Neural crest cell (in vitro differentiated cells): ENCODE data around the gene HOPX. TPM values are rescaled to one million over a fixed set of nuclear protein-coding genes. Genes with fewer than 3 reads are reported as not detected.

Source experiments
- DNase-seq: peaks from one replicate; pipeline ENCODE4 v3.0.0; 2021; ENCODE audit warnings: low read depth, mixed read lengths, low spot score
- H3K27ac Mint-ChIP-seq: one replicate; pipeline ENCODE4 v1.8.0; 2021; ENCODE audit warnings: mild to moderate bottlenecking, mixed read lengths; ENCODE audit not compliant: unreplicated experiment
- H3K27me3 Mint-ChIP-seq: 2 replicates; pipeline ENCODE4 v1.8.0; 2021; ENCODE audit warnings: low read depth, mild to moderate bottlenecking, mixed read lengths
- H3K36me3 Mint-ChIP-seq: 2 replicates; pipeline ENCODE4 v1.8.0; 2021; ENCODE audit warnings: low read depth, mild to moderate bottlenecking, mixed read lengths
- H3K4me1 Mint-ChIP-seq: 2 replicates; pipeline ENCODE4 v1.8.0; 2021; ENCODE audit warnings: mixed read lengths
- H3K4me3 Mint-ChIP-seq: one replicate; pipeline ENCODE4 v1.8.0; 2021; ENCODE audit warnings: mild to moderate bottlenecking, mixed read lengths
- H3K9me3 Mint-ChIP-seq: 2 replicates; pipeline ENCODE4 v1.8.0; 2021; ENCODE audit warnings: mixed read lengths
- total RNA-seq: library from RNA; stranded (reverse); gene quantifications from 2 replicates; pipeline ENCODE4 v1.2.1, GENCODE V29; 2021
- TF ChIP-seq, protein P1 (sequence below): fragments of 200-600 bp; sonication (generic); conservative IDR thresholded peaks from 2 replicates; pipeline ENCODE4 v1.5.0; 2021; ENCODE audit warnings: antibody characterized with exemption, mild to moderate bottlenecking

HOPX gene
- total RNA-seq, 1 donor from 2014 or later: not detected

DNA sequence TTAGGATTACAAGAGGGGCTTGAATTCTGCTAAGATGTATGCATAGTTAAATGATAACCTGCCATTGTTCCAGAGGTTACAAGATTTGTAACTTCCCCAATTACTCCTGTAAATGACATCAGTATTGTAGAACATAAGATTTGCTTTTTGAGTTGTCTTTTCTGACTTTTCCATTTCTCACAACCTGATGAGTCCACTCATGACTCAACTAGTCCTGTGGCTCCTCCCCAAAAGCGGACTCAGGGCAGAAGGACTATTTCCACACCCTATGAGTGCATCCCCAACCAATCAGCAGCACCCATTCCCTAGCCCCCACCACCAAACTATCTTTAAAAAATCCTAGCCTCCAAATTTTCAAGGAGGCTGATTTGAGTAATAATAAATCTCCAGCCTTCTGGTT lies 54.7 kb downstream of the HOPX start:
- H3K9me3 Mint-ChIP-seq: peaks cover 11% of the 10 kb centered on the region
- no peak overlapping the region for H3K4me3 Mint-ChIP-seq
- no peak for DNase-seq
- TF ChIP-seq, protein P1, sequence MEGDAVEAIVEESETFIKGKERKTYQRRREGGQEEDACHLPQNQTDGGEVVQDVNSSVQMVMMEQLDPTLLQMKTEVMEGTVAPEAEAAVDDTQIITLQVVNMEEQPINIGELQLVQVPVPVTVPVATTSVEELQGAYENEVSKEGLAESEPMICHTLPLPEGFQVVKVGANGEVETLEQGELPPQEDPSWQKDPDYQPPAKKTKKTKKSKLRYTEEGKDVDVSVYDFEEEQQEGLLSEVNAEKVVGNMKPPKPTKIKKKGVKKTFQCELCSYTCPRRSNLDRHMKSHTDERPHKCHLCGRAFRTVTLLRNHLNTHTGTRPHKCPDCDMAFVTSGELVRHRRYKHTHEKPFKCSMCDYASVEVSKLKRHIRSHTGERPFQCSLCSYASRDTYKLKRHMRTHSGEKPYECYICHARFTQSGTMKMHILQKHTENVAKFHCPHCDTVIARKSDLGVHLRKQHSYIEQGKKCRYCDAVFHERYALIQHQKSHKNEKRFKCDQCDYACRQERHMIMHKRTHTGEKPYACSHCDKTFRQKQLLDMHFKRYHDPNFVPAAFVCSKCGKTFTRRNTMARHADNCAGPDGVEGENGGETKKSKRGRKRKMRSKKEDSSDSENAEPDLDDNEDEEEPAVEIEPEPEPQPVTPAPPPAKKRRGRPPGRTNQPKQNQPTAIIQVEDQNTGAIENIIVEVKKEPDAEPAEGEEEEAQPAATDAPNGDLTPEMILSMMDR: no peak
- peaks cover 9% of the 10 kb centered on the region for H3K36me3 Mint-ChIP-seq
- no peaks in the 10 kb centered on the region for H3K27me3 Mint-ChIP-seq
- no peak overlapping the region for H3K27ac Mint-ChIP-seq
- H3K4me1 Mint-ChIP-seq: no peaks in the 10 kb centered on the region

DNA sequence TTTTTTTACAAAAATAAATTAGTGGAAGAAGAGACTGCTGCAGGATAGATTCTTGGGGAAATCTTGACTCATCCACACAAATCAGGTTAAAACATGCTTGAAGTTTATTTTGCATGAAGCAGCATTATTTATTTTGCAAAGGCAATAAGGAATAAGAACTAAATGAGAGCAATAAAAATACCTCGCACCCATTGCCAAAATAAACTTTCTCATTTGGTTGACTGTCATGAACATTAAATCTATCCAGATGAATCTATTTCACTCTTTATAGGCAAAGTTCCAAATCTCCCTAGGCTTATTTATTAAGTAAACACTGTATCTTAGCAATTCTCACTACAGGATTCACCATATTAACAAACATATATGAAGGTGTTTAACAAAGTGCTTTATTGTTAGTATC lies 58.9 kb downstream of the HOPX start:
- DNase-seq: no peak
- no peak overlapping the region for H3K4me3 Mint-ChIP-seq
- H3K9me3 Mint-ChIP-seq: peaks cover 11% of the 10 kb centered on the region
- H3K27ac Mint-ChIP-seq: no peak overlapping the region
- peaks cover 9% of the 10 kb centered on the region for H3K36me3 Mint-ChIP-seq
- no peaks in the 10 kb centered on the region for H3K4me1 Mint-ChIP-seq
- TF ChIP-seq, protein P1: no peak
- H3K27me3 Mint-ChIP-seq: peaks cover 4% of the 10 kb centered on the region

DNA sequence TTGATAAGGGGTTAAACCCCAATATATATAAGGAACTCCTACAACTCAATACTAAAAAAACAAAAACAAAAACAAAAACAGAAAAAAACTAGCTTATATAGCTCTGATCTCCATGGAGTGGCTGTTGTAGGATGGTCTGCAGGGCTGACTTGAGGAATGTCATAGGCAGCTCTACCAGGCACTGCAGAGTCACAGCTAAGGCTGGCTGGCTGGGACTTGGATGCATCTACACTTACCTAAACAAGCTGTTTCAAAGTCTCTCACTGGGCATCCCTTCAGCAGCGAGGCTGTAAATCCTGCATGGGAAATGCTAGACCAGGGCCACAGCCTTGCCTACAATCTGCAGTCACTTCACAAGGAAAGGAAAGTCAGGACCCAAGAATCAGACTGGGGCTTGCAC lies 61.3 kb downstream of the HOPX start:
- no peak overlapping the region for H3K4me3 Mint-ChIP-seq
- DNase-seq: no peak
- peaks cover 4% of the 10 kb centered on the region for H3K27me3 Mint-ChIP-seq
- no peaks in the 10 kb centered on the region for H3K4me1 Mint-ChIP-seq
- TF ChIP-seq, protein P1: no peak
- H3K36me3 Mint-ChIP-seq: peaks cover 4% of the 10 kb centered on the region
- H3K9me3 Mint-ChIP-seq: peaks cover 5% of the 10 kb centered on the region
- H3K27ac Mint-ChIP-seq: no peak overlapping the region

DNA sequence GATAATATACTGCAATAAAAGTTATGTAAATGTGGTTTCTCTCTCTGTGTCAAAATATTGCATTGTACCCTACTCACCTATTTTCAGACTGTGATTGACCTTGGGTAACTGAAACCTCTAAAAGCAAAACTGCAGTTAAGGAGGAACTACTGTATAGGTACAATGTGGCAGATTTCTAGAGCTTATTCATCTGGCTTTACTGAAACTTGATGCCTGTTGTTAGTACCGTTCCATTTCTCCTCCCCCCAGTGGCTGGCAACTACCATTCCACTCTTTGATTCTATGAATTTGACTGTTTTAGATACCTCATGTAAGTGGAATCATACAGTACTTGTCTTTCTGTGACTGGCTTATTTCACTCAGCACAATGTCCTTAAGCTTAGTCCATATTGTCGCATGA lies 61.9 kb downstream of the HOPX start:
- no peak for DNase-seq
- Mint-ChIP-seq H3K9me3 (peaks cover 5% of the 10 kb centered on the region), H3K4me3 (no peak overlapping the region), H3K36me3 (peaks cover 4% of the 10 kb centered on the region), H3K27me3 (peaks cover 4% of the 10 kb centered on the region), H3K4me1 (no peaks in the 10 kb centered on the region), H3K27ac (no peak overlapping the region)
- TF ChIP-seq, protein P1: no peak

DNA sequence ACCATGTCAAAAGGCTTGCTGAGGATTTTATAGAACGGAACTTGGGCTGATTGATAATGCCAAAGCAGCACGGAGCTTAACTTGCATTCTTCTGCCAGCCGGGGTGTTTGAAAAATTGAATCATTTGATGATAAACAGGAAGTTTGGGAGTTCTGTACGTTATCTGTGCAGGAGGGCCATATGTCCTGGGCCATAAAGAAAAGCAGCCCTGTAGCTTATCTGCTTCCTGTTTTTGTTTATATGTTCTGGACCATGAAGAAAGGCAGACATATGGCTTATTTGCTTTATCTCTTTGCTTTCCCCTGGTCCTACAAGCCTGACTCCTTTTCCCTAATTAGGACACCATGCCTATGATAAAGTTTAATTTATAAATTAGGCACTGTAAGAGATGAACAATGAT lies 62.4 kb downstream of the HOPX start:
- no peak for DNase-seq
- TF ChIP-seq, protein P1: no peak
- Mint-ChIP-seq H3K4me1 (no peaks in the 10 kb centered on the region), H3K9me3 (peaks cover 2% of the 10 kb centered on the region), H3K36me3 (peaks cover under 1% of the 10 kb centered on the region), H3K27me3 (peaks cover 7% of the 10 kb centered on the region), H3K27ac (no peak overlapping the region), H3K4me3 (no peak overlapping the region)
